ENCODE measurements around the gene CNTN5. TPM values are rescaled to one million over a fixed set of nuclear protein-coding genes. Genes with fewer than 3 reads are reported as not detected.

CNTN5 gene
- total RNA-seq, 4 donors from 2014 or later: not detected

DNA sequence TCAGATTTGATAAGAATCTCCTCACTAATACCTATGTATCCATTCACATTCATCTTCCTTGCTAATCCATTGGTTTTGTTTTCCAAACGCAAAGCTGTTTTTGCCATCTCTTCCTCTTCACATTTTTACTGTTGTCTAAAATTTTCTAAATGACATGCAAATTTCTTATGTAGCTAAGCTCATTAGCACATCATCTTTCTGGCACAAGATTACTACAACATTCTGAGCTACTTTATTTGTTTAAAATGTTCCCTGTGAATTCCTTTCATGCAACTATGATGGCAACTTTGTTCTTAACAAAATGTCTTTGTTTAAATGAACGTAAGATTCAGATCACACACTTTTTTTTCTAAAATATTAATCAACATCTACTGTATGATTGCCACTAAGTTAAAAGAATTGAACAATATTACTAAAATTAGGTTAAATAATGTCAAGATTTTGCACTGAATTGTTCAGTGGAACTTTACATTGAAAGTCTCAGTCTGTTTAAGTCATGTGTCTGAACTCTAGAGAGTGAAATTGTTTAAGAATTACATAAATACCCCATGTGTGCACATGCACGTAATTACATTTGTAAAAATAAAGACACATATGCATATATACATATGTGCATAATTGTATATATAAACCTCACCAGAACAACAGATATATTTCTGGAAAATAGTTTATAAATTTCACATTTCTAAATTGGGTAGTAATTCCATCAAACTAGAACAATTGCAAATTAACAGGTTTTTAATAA, 688.4 kb downstream of the CNTN5 start:
- intact Hi-C loops (cut with DNase I; ENCODE audit: low total_unique reads): no loop called here
- no peak for TF ChIP-seq CTCF (IDR thresholded peaks at IDR 0.05)
- TF ChIP-seq POLR2A (IDR thresholded peaks at IDR 0.05): no peak
- 56 to 59% methylated on average over 3 of the region's 3 CpGs for WGBS, 2 donors
- no peak for DNase-seq (ENCODE audit: low spot score in 2 of 2)
- H3K4me3 ChIP-seq (ENCODE audit: low read depth, poor library complexity, severe bottlenecking): no peak overlapping the region

DNA sequence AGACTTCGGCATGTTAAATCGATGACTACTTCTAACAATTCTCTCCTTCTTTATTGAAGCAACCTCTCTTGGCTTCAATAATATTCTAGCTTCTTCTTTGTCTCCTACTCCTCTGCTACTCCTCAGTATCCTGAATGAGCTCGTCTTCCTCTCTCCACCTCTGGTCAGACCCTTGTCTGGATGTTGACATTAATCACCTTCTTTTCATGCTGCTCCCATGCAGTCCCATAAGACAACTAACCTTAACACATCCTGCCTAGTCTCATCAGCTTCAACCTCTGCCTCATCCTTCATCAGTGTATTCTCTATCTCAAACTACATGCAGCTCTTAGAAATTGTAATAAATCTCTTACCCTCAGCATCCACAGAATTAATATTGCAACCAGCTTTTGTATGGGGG, 695.6 kb downstream of the CNTN5 start:
- DNase-seq (ENCODE audit: low spot score in 2 of 2): no peak
- no peak overlapping the region for H3K4me3 ChIP-seq (ENCODE audit: low read depth, poor library complexity, severe bottlenecking)
- intact Hi-C loops (cut with DNase I; ENCODE audit: low total_unique reads): no loop called here
- TF ChIP-seq CTCF (IDR thresholded peaks at IDR 0.05): no peak
- no peak for TF ChIP-seq POLR2A (IDR thresholded peaks at IDR 0.05)
- WGBS, 2 donors: 65 to 66% methylated on average over 3 of the region's 3 CpGs

DNA sequence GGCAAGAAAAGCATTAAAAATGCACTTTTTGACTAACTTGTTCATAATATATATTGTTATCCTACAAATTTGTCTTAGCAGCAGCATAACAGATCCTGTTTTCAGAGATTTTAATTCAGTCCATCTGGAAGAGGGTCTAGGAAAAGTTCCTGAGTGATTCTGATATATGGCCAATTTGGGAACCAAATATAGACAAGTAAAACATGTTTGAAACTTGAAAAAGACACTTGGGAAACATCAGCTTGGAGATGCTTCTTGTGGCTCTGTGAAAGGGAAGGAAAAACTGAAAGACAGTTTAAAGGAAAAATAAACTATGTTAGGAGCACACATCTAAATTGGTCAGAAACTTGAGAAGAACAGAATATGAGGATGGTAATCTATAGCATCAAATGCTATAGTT, 697.5 kb downstream of the CNTN5 start:
- TF ChIP-seq POLR2A (IDR thresholded peaks at IDR 0.05): no peak
- no peak for TF ChIP-seq CTCF (IDR thresholded peaks at IDR 0.05)
- intact Hi-C loops (cut with DNase I; ENCODE audit: low total_unique reads): no loop called here
- DNase-seq (ENCODE audit: low spot score in 2 of 2): no peak

DNA sequence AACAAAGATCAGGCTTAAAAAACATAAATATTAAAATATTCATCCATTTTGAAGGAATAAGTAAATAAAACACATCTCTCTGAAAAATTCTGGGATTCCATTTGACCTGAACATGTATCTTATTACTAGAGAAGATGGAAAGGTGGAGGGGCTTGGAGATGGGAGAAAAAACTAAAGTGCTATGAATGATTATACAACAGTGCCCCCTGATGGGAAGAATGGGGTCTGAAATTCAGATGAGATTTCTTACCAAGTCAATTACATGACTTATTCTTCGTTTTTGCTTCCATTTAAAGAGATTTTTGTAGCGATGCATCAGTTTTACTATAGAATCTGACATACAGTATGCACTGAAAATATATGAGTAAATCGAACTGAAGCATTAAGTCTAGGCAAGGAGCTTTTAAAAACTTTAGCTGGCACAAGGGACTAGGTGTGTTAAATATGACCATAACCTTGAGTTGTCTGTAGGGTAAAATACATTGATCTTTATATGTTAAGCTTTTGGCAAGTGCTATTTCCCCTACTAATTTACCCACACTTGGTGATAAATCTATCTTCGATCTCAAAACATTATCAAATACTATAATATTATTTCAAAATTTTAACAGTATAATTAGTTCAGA, 718.8 kb downstream of the CNTN5 start:
- H3K4me3 ChIP-seq (ENCODE audit: low read depth, poor library complexity, severe bottlenecking): no peak overlapping the region
- WGBS, 2 donors: 28 to 29% methylated on average over 4 of the region's 4 CpGs
- TF ChIP-seq CTCF (IDR thresholded peaks at IDR 0.05) (no peak), POLR2A (IDR thresholded peaks at IDR 0.05) (no peak)
- DNase-seq (ENCODE audit: low spot score in 2 of 2): no peak
- intact Hi-C loops (cut with DNase I; ENCODE audit: low total_unique reads): no loop called here

More for the DNA sequence above, 697.5 kb downstream of the CNTN5 start:
- H3K4me3 ChIP-seq (ENCODE audit: low read depth, poor library complexity, severe bottlenecking): no peak overlapping the region

- 58 to 67% methylated on average over 2 of the region's 2 CpGs for WGBS, 2 donors
- DNase-seq (ENCODE audit: low spot score in 2 of 2): no peak
- intact Hi-C loops (cut with DNase I; ENCODE audit: low total_unique reads): no loop called here
- TF ChIP-seq CTCF (IDR thresholded peaks at IDR 0.05) (no peak), POLR2A (IDR thresholded peaks at IDR 0.05) (no peak)
- no peak overlapping the region for H3K4me3 ChIP-seq (ENCODE audit: low read depth, poor library complexity, severe bottlenecking)
Measured at GRCh38 chr11:99742501-99742900, 721.8 kb downstream of the CNTN5 start.

All from lower leg skin (tissue), 4 donors.